Endothelial cell of umbilical vein (primary cell): Measurements from ENCODE around the gene DGAT2.

ENCODE experiments used
- EZH2 ChIP-seq: IDR thresholded peaks from 2 replicates; pipeline ENCODE4 v1.6.1; 2012; ENCODE audit warnings: borderline replicate concordance, low read depth, mild to moderate bottlenecking, moderate library complexity, low read length, inconsistent platforms; ENCODE audit not compliant: severe bottlenecking
- FOS ChIP-seq: IDR thresholded peaks from 2 replicates; pipeline ENCODE4 v1.6.1; 2011; ENCODE audit warnings: mild to moderate bottlenecking, low read length, moderate library complexity, borderline replicate concordance; ENCODE audit not compliant: insufficient read depth
- GATA2 ChIP-seq: IDR thresholded peaks from 2 replicates; pipeline ENCODE4 v1.7.0; 2011; ENCODE audit warnings: low read depth, mild to moderate bottlenecking, moderate library complexity, mixed read lengths, low read length; ENCODE audit not compliant: insufficient read length, insufficient read depth
- JUN ChIP-seq: IDR thresholded peaks from 2 replicates; pipeline ENCODE4 v1.6.1; 2011; ENCODE audit warnings: borderline replicate concordance, low read depth; ENCODE audit not compliant: insufficient read length, insufficient read depth
- MYC ChIP-seq: IDR thresholded peaks from one replicate; pipeline ENCODE4 v1.6.1; 2011; ENCODE audit warnings: mild to moderate bottlenecking, low read depth, low read length
- POLR2A ChIP-seq: IDR thresholded peaks from 2 replicates; pipeline ENCODE4 v1.6.1; 2012; ENCODE audit warnings: low read depth, mild to moderate bottlenecking, control low read depth, low read length
- POLR2AphosphoS5 ChIP-seq: IDR thresholded peaks from 2 replicates; pipeline ENCODE4 v1.6.1; 2012; ENCODE audit warnings: low read depth, mild to moderate bottlenecking, control low read depth, low read length, moderate library complexity; ENCODE audit not compliant: insufficient read depth
- TF ChIP-seq, protein P1 (sequence below), 2 donors: IDR thresholded peaks; 1 replicate in 1 of 2; 2 replicates in 1 of 2; pipeline ENCODE4 v1.5.1; 2011; ENCODE audit warnings: low read length in 2 of 2, mild to moderate bottlenecking in 2 of 2, moderate library complexity in 2 of 2, control low read depth in 1 of 2, inconsistent platforms in 1 of 2, low read depth in 1 of 2; ENCODE audit not compliant: insufficient read depth in 1 of 2; ENCODE audit errors: extremely low read depth in 1 of 2
- TF ChIP-seq, protein P2 (sequence below): IDR thresholded peaks from 2 replicates; pipeline ENCODE4 v1.6.1; 2011; ENCODE audit not compliant: insufficient read depth, insufficient read length

DNA sequence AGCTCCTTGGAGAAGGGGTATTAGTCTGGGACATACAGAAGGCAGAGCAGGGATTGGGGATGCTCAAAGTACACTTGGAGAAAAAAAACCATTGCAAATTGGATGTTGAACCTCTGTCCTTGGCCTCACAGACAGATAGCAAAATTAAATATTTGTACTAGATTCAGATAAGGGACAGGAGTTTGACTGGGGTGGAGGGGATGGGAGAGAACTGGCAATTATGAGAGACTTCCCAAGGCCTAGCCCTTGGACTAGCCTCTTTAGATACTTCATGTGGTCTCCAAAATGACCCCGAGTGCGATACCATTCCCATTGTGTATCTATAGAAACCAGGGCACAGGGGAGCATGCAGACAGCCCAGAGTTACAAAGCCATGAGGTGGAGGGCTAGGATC is 15.5 kb downstream of the DGAT2 start:
- TF ChIP-seq, protein P1, sequence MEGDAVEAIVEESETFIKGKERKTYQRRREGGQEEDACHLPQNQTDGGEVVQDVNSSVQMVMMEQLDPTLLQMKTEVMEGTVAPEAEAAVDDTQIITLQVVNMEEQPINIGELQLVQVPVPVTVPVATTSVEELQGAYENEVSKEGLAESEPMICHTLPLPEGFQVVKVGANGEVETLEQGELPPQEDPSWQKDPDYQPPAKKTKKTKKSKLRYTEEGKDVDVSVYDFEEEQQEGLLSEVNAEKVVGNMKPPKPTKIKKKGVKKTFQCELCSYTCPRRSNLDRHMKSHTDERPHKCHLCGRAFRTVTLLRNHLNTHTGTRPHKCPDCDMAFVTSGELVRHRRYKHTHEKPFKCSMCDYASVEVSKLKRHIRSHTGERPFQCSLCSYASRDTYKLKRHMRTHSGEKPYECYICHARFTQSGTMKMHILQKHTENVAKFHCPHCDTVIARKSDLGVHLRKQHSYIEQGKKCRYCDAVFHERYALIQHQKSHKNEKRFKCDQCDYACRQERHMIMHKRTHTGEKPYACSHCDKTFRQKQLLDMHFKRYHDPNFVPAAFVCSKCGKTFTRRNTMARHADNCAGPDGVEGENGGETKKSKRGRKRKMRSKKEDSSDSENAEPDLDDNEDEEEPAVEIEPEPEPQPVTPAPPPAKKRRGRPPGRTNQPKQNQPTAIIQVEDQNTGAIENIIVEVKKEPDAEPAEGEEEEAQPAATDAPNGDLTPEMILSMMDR (IDR thresholded peaks at IDR 0.05; ENCODE audit: extremely low read depth in 1 of 2, insufficient read depth in 1 of 2, low read depth in 1 of 2, low read length in 2 of 2), result no peak
- TF ChIP-seq POLR2A (no peak), FOS (no peak), POLR2AphosphoS5 (no peak), EZH2 (no peak), JUN (no peak), MYC (no peak), GATA2 (no peak)
- TF ChIP-seq, protein P2, sequence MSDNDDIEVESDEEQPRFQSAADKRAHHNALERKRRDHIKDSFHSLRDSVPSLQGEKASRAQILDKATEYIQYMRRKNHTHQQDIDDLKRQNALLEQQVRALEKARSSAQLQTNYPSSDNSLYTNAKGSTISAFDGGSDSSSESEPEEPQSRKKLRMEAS, result no peak
